Stimulated activated CD4-positive, alpha-beta T cell treated with anti-CD3 and anti-CD28 coated beads, TNF-alpha, amount 100 ng/mL, for 48 hours (primary cell): Measurements from ENCODE around the gene DPP6.
"Not testable (repeated sequence)": the region's sequence is repeated elsewhere in the genome, so short reads cannot be mapped to it uniquely, and the experiment has no call there.

Experiments used
- DNase-seq, 3 donors: peaks; one replicate each; pipeline ENCODE4 v3.0.0-alpha.2; 2020; ENCODE audit warnings: low read depth in 3 of 3

Gene DPP6

GRCh38 chr7:154909241-154910105 is 857.3 kb downstream of the DPP6 start:
- no peak for DNase-seq

- no peak for DNase-seq
Observed at GRCh38 chr7:154910125-154910524, 857.9 kb downstream of the DPP6 start.

- DNase-seq, result no peak
Observed at GRCh38 chr7:154910977-154911376, 858.8 kb downstream of the DPP6 start.

GRCh38 chr7:154911411-154911810 is 859.2 kb downstream of the DPP6 start:
- no peak for DNase-seq

- DNase-seq, result no peak
Observed at GRCh38 chr7:154911862-154912455, 859.8 kb downstream of the DPP6 start.

GRCh38 chr7:154912871-154913637 is 860.9 kb downstream of the DPP6 start:
- no peak for DNase-seq

- peak; percentile 73 to 86 (median 79) for DNase-seq
Observed at GRCh38 chr7:154913638-154914307, 861.6 kb downstream of the DPP6 start.

GRCh38 chr7:154914308-154914995 is 862.3 kb downstream of the DPP6 start:
- DNase-seq, result no peak

- DNase-seq, result no peak
Observed at GRCh38 chr7:154914996-154915380, 862.8 kb downstream of the DPP6 start.

GRCh38 chr7:154915600-154915999 is 863.4 kb downstream of the DPP6 start:
- DNase-seq, result no peak

GRCh38 chr7:154916381-154916780 is 864.2 kb downstream of the DPP6 start:
- DNase-seq, result no peak

- no peak for DNase-seq
Observed at GRCh38 chr7:154916856-154917807, 864.9 kb downstream of the DPP6 start.

GRCh38 chr7:154917808-154918160 is 865.6 kb downstream of the DPP6 start:
- no peak for DNase-seq

- no peak for DNase-seq
Observed at GRCh38 chr7:154918266-154918665, 866.1 kb downstream of the DPP6 start.

GRCh38 chr7:154918741-154919140 is 866.5 kb downstream of the DPP6 start:
- DNase-seq, result no peak

GRCh38 chr7:154919344-154920225 is 867.4 kb downstream of the DPP6 start:
- no peak for DNase-seq

- not testable (repeated sequence) for DNase-seq
Observed at GRCh38 chr7:154922472-154922871, 870.3 kb downstream of the DPP6 start.

GRCh38 chr7:154927624-154928125 is 875.5 kb downstream of the DPP6 start:
- DNase-seq, result peak; percentile 54 to 70 (median 58)
